H1 (cell line): Measurements from ENCODE around the gene KATNAL1. TPM values are rescaled to one million over a fixed set of nuclear protein-coding genes. Genes with fewer than 3 reads are reported as not detected.

Experiments
- CTCF ChIA-PET: fragments of 300-600 bp; sonication (Branson Sonifier 250); formaldehyde crosslinking; loops from one replicate; lab custom pipeline; 2021; ENCODE audit not compliant: partially characterized antibody; lab: Charles Lee
- POLR2A ChIA-PET: fragments of 300-600 bp; sonication (Branson Sonifier 250); formaldehyde crosslinking; loops from one replicate; lab custom pipeline; 2021; ENCODE audit warnings: inconsistent platforms; ENCODE audit not compliant: partially characterized antibody; lab: Charles Lee
- DNase-seq, 2 experiments: peaks; one replicate each; pipeline versions ENCODE4 v3.0.0 to v3.0.0-alpha.2; 2010 to 2022; ENCODE audit warnings: low spot score in 2 of 2, low read depth in 1 of 2, mixed read lengths in 1 of 2
- FAIRE-seq: peaks from 2 replicates; lab custom pipeline; 2011; peaks lifted over from hg19 to GRCh38; lab: Jason Lieb, UNC
- H2AFZ ChIP-seq: 2 replicates; pipeline ENCODE4 v1.8.1; 2012; ENCODE audit warnings: low read length, inconsistent platforms
- H2AK5ac ChIP-seq: 2 replicates; pipeline ENCODE4 v1.6.1; 2013; ENCODE audit warnings: low read depth, low read length
- H2BK120ac ChIP-seq: replicated peaks from 2 replicates; pipeline ENCODE3; 2013; ENCODE audit warnings: low read depth, low read length, inconsistent platforms
- H2BK12ac ChIP-seq: 2 replicates; pipeline ENCODE4 v1.6.1; 2013; ENCODE audit warnings: low read depth, low read length
- H2BK15ac ChIP-seq: 2 replicates; pipeline ENCODE4 v1.6.1; 2013; ENCODE audit warnings: low read length
- H2BK20ac ChIP-seq: 2 replicates; pipeline ENCODE4 v1.6.1; 2013; ENCODE audit warnings: low read length
- H2BK5ac ChIP-seq: 2 replicates; pipeline ENCODE4 v1.6.1; 2013; ENCODE audit warnings: low read depth, low read length
- H3K14ac ChIP-seq: 2 replicates; pipeline ENCODE4 v1.6.1; 2013; ENCODE audit warnings: inconsistent platforms; ENCODE audit not compliant: insufficient read length
- H3K18ac ChIP-seq: 2 replicates; pipeline ENCODE4 v1.6.1; 2013; ENCODE audit warnings: low read length; ENCODE audit errors: extremely low read depth
- H3K23ac ChIP-seq: 2 replicates; pipeline ENCODE4 v1.6.1; 2013; ENCODE audit warnings: inconsistent platforms; ENCODE audit not compliant: insufficient read length
- H3K23me2 ChIP-seq: 2 replicates; pipeline ENCODE4 v1.6.1; 2013; ENCODE audit warnings: low read depth, low read length
- H3K27ac ChIP-seq: 2 replicates; pipeline ENCODE4 v1.6.1; 2011; ENCODE audit warnings: low read depth, low read length, inconsistent platforms
- H3K27me3 ChIP-seq, 4 experiments: replicated peaks in 1 of 4; 1 replicate in 1 of 4; 2 replicates in 3 of 4; pipeline versions ENCODE4 v1.6.1 to v1.8.1; 2011 to 2013; ENCODE audit warnings: low read length in 3 of 4, mild to moderate bottlenecking in 3 of 4, inconsistent platforms in 2 of 4, mixed read lengths in 2 of 4, moderate library complexity in 1 of 4; ENCODE audit not compliant: control insufficient read depth in 3 of 4, insufficient read depth in 3 of 4; ENCODE audit errors: extremely low read depth in 1 of 4
- H3K36me3 ChIP-seq, 4 experiments: 2 replicates each; pipeline versions ENCODE4 v1.6.1 to v1.8.1; 2011 to 2013; ENCODE audit warnings: mild to moderate bottlenecking in 4 of 4, low read length in 3 of 4, moderate library complexity in 2 of 4, control low read depth in 1 of 4, inconsistent platforms in 1 of 4; ENCODE audit not compliant: insufficient read depth in 4 of 4, control insufficient read depth in 2 of 4
- H3K4ac ChIP-seq: replicated peaks from 2 replicates; pipeline ENCODE3; 2013; ENCODE audit warnings: low read length, low read depth, mixed read lengths, inconsistent platforms; ENCODE audit not compliant: insufficient read length
- H3K4me1 ChIP-seq, 4 experiments: replicated peaks in 1 of 4; 1 replicate in 1 of 4; 2 replicates in 3 of 4; pipeline versions ENCODE4 v1.6.1 to v1.8.1; 2011 to 2013; ENCODE audit warnings: low read length in 3 of 4, inconsistent platforms in 2 of 4, mixed read lengths in 1 of 4; ENCODE audit not compliant: insufficient read depth in 4 of 4, control insufficient read depth in 3 of 4
- H3K4me2 ChIP-seq, 2 experiments: 2 replicates each; pipeline versions ENCODE4 v1.6.1 to v1.8.1; 2011 to 2013; ENCODE audit warnings: low read depth in 2 of 2, low read length in 2 of 2, control low read depth in 1 of 2, inconsistent platforms in 1 of 2, mild to moderate bottlenecking in 1 of 2; ENCODE audit not compliant: insufficient read depth in 1 of 2
- H3K4me3 ChIP-seq, 4 experiments: fragments of 200-600, 300-600 bp in 1 of 4; sonication (generic), shearing (Covaris generic), sonication (Bioruptor Twin) in 1 of 4; 2 replicates each; pipeline versions ENCODE4 v1.5.1 to v1.8.1; 2011 to 2016; ENCODE audit warnings: low read length in 4 of 4, low read depth in 3 of 4, control low read depth in 2 of 4, inconsistent platforms in 2 of 4, mild to moderate bottlenecking in 2 of 4, mixed read lengths in 1 of 4, moderate library complexity in 1 of 4; ENCODE audit not compliant: insufficient read depth in 2 of 4; ENCODE audit errors: extremely low read depth in 1 of 4
- H3K56ac ChIP-seq: replicated peaks from 2 replicates; pipeline ENCODE3; 2013; ENCODE audit warnings: low read depth, mild to moderate bottlenecking, mixed read lengths, low read length, inconsistent platforms; ENCODE audit not compliant: insufficient read length
- H3K79me1 ChIP-seq: 2 replicates; pipeline ENCODE4 v1.6.1; 2013; ENCODE audit warnings: low read depth, low read length, control low read depth
- H3K79me2 ChIP-seq, 2 experiments: 2 replicates each; pipeline versions ENCODE4 v1.6.1 to v1.8.1; 2012 to 2013; ENCODE audit warnings: low read length in 2 of 2, mild to moderate bottlenecking in 2 of 2, inconsistent platforms in 1 of 2; ENCODE audit not compliant: insufficient read depth in 2 of 2, control insufficient read depth in 1 of 2
- H3K9ac ChIP-seq, 4 experiments: replicated peaks in 1 of 4; 1 replicate in 1 of 4; 2 replicates in 3 of 4; pipeline versions ENCODE4 v1.6.1 to v1.8.1; 2011 to 2013; ENCODE audit warnings: low read depth in 3 of 4, low read length in 3 of 4, control low read depth in 2 of 4, mild to moderate bottlenecking in 2 of 4, moderate library complexity in 2 of 4, inconsistent platforms in 1 of 4; ENCODE audit errors: extremely low read depth in 1 of 4
- H3K9me3 ChIP-seq, 2 experiments: 2 replicates each; pipeline versions ENCODE4 v1.6.1 to v1.8.1; 2012 to 2013; ENCODE audit warnings: mild to moderate bottlenecking in 2 of 2, moderate library complexity in 2 of 2, control low read depth in 1 of 2, inconsistent platforms in 1 of 2, low read depth in 1 of 2, low read length in 1 of 2, mixed read lengths in 1 of 2; ENCODE audit not compliant: insufficient read depth in 2 of 2
- H4K20me1 ChIP-seq, 2 experiments: replicated peaks in 1 of 2; 2 replicates each; pipeline versions ENCODE3 to v1.8.1; 2011 to 2013; ENCODE audit warnings: inconsistent platforms in 2 of 2, low read length in 2 of 2, mild to moderate bottlenecking in 1 of 2; ENCODE audit not compliant: insufficient read depth in 2 of 2, control insufficient read depth in 1 of 2
- H4K5ac ChIP-seq: 2 replicates; pipeline ENCODE4 v1.6.1; 2013; ENCODE audit warnings: low read length, low read depth, mixed read lengths, inconsistent platforms; ENCODE audit not compliant: insufficient read length
- H4K8ac ChIP-seq: 2 replicates; pipeline ENCODE4 v1.8.0; 2013; ENCODE audit warnings: mild to moderate bottlenecking, moderate library complexity, low read length, inconsistent platforms; ENCODE audit not compliant: insufficient read depth; ENCODE audit errors: extremely low read depth
- H4K91ac ChIP-seq: replicated peaks from 2 replicates; pipeline ENCODE3; 2013; ENCODE audit warnings: low read length, mixed read lengths, inconsistent platforms; ENCODE audit not compliant: insufficient read length
- CEBPB ChIP-seq: IDR thresholded peaks from 2 replicates; pipeline ENCODE4 v1.6.1; 2012; ENCODE audit warnings: low read depth, low read length
- CHD1 ChIP-seq: IDR thresholded peaks from 2 replicates; pipeline ENCODE4 v1.6.1; 2012; ENCODE audit warnings: low read depth, low read length, improper control_type of control experiment
- CHD2 ChIP-seq: IDR thresholded peaks from 2 replicates; pipeline ENCODE4 v1.6.1; 2012; ENCODE audit warnings: low read length, improper control_type of control experiment
- CTCF ChIP-seq, 3 experiments: IDR thresholded peaks; 1 replicate in 2 of 3; 2 replicates in 1 of 3; pipeline versions ENCODE4 v1.5.1 to v1.6.1; 2011; ENCODE audit warnings: low read length in 3 of 3, mild to moderate bottlenecking in 3 of 3, inconsistent platforms in 2 of 3, low read depth in 1 of 3, moderate library complexity in 1 of 3; ENCODE audit not compliant: insufficient read depth in 1 of 3; ENCODE audit errors: control extremely low read depth in 1 of 3
- GABPA ChIP-seq: IDR thresholded peaks from 2 replicates; pipeline ENCODE4 v1.6.1; 2011; ENCODE audit warnings: mild to moderate bottlenecking, low read length, moderate library complexity, borderline replicate concordance; ENCODE audit not compliant: insufficient read depth
- NRF1 ChIP-seq: IDR thresholded peaks from 2 replicates; pipeline ENCODE4 v1.6.1; 2011; ENCODE audit warnings: mild to moderate bottlenecking, low read depth, low read length, improper control_type of control experiment
- RAD21 ChIP-seq, 2 experiments: IDR thresholded peaks in 1 of 2; conservative IDR thresholded peaks in 1 of 2; 2 replicates each; pipeline ENCODE4 v1.6.1; 2011; ENCODE audit warnings: low read depth in 2 of 2, low read length in 2 of 2, improper control_type of control experiment in 1 of 2, inconsistent platforms in 1 of 2, mild to moderate bottlenecking in 1 of 2, moderate library complexity in 1 of 2
- RBBP5 ChIP-seq: IDR thresholded peaks from 2 replicates; pipeline ENCODE4 v1.7.1; 2012; ENCODE audit warnings: low read depth, mild to moderate bottlenecking, inconsistent platforms, low read length, moderate library complexity, borderline replicate concordance
- SUZ12 ChIP-seq: fragments of 200-600 bp; sonication (generic); IDR thresholded peaks from 2 replicates; pipeline ENCODE4 v1.6.1; 2012; ENCODE audit warnings: mild to moderate bottlenecking, inconsistent platforms, low read length, moderate library complexity, mixed read lengths
- TBP ChIP-seq: IDR thresholded peaks from 2 replicates; pipeline ENCODE4 v1.6.1; 2011; ENCODE audit warnings: low read depth, low read length, improper control_type of control experiment
- WGBS, 2 experiments: shearing (Covaris generic) in 1 of 2; methylation state at CpG; one replicate each; pipeline versions ENCODE4 v1.1.6 to v1.1.7; 2013 to 2015; ENCODE audit warnings: low lambda C conversion rate in 2 of 2, mixed read lengths in 2 of 2, inconsistent platforms in 1 of 2, low coverage in 1 of 2, missing lambda C conversion rate in 1 of 2; ENCODE audit not compliant: insufficient replicate concordance in 2 of 2, insufficient coverage in 1 of 2, insufficient read length in 1 of 2; ENCODE audit errors: extremely low coverage in 1 of 2, missing lambda C conversion rate in 1 of 2; 5-methylcytosine and 5-hydroxymethylcytosine counted together
- polyA plus RNA-seq, 7 experiments: library from polyadenylated mRNA; depleted of rRNA in 3 of 7; stranded (reverse) in 5 of 7; unstranded in 2 of 7; fragments of >200 nt in 5 of 7; fragments of 200-250 nt in 2 of 7; gene quantifications; 1 replicate in 5 of 7; 2 replicates in 1 of 7; 4 replicates in 1 of 7; pipeline versions ENCODE4 v1.2.1 to v1.2.3, GENCODE V29; 2011 to 2013; ENCODE audit warnings: missing spikeins in 2 of 7, mixed read lengths in 2 of 7
- total RNA-seq: library from RNA; stranded (reverse); fragmentation: NEBNext Ultra II Directional; extraction: Animal tissue kit (Norgen Biotek cat#: 25700); gene quantifications from 2 replicates; pipeline ENCODE4 v1.2.1, GENCODE V29; 2021

The KATNAL1 gene
- total and polyA plus RNA-seq, 2 of the 8 experiments (the other 6 are each of a cell fraction or from before 2014, with no cell fraction given), result 4.0 to 13.2 TPM

- H3K4ac ChIP-seq, result no peak overlapping the region
- H3K23ac ChIP-seq, result no peak overlapping the region
- no peaks in the 10 kb centered on the region for H4K20me1 ChIP-seq
- no peak overlapping the region for H3K18ac ChIP-seq
- no peak overlapping the region for H3K27ac ChIP-seq
- no peaks in the 10 kb centered on the region for H3K23me2 ChIP-seq
- no peak overlapping the region for H2AK5ac ChIP-seq
- no peak overlapping the region for H2BK12ac ChIP-seq
- H3K4me3 ChIP-seq, result no peak overlapping the region
- no peak overlapping the region for H2BK15ac ChIP-seq
- ChIA-PET POLR2A (no interaction called here), CTCF (interaction anchor here (1.7 kb wide), 1 partner anchor 41 kb away, joined by 3 read pairs; no protein-coding TSS in a partner anchor)
- H3K9ac ChIP-seq, result no peak overlapping the region
- H3K27me3 ChIP-seq, result no peaks in the 10 kb centered on the region
- H2BK5ac ChIP-seq, result no peak overlapping the region
- H2BK120ac ChIP-seq, result no peak overlapping the region
- H3K36me3 ChIP-seq, result no peaks in the 10 kb centered on the region
- H4K91ac ChIP-seq, result no peak overlapping the region
- FAIRE-seq (no peak), DNase-seq (no peak)
- H4K5ac ChIP-seq, result no peak overlapping the region
- no peak overlapping the region for H2BK20ac ChIP-seq
- TF ChIP-seq CHD2 (no peak), CHD1 (no peak), NRF1 (no peak), RAD21 (IDR thresholded peaks at IDR 0.05 in 1 of 2, conservative IDR thresholded peaks at IDR 0.05 in 1 of 2; ENCODE audit: low read depth in 2 of 2, low read length in 2 of 2) (no peak), CTCF (IDR thresholded peaks at IDR 0.05; ENCODE audit: control extremely low read depth in 1 of 3, insufficient read depth in 1 of 3, low read depth in 1 of 3, low read length in 3 of 3) (no peak), TBP (no peak), GABPA (no peak), RBBP5 (no peak), CEBPB (no peak), SUZ12 (no peak)
- H4K8ac ChIP-seq, result no peak overlapping the region
- H3K4me2 ChIP-seq, result no peak overlapping the region
- no peaks in the 10 kb centered on the region for H3K79me1 ChIP-seq
- WGBS, 2 experiments, result 97% methylated on average over 5 of the region's 5 CpGs; no CpG with 5 or more reads in 1 of the 2 experiments
- no peak overlapping the region; the same call in 1 of the 2 replicates for H2AFZ ChIP-seq
- no peaks in the 10 kb centered on the region for H3K79me2 ChIP-seq
- peaks cover 0 to 2% (median 0%) of the 10 kb centered on the region in 4 experiments; a peak in 1 of 7 replicates for H3K4me1 ChIP-seq
- no peak overlapping the region for H3K14ac ChIP-seq
- H3K56ac ChIP-seq, result no peak overlapping the region
- H3K9me3 ChIP-seq, result no peaks in the 10 kb centered on the region
These were observed 134.1 kb downstream of the KATNAL1 start for GRCh38 chr13:30173303-30173610.
